ENCODE results near the gene ATF7IP2. TPM values are rescaled to one million over a fixed set of nuclear protein-coding genes. Genes with fewer than 3 reads are reported as not detected.

ATF7IP2 gene
- total RNA-seq, 2 experiments from 2014 or later = 28.4 to 34.5 TPM

DNA sequence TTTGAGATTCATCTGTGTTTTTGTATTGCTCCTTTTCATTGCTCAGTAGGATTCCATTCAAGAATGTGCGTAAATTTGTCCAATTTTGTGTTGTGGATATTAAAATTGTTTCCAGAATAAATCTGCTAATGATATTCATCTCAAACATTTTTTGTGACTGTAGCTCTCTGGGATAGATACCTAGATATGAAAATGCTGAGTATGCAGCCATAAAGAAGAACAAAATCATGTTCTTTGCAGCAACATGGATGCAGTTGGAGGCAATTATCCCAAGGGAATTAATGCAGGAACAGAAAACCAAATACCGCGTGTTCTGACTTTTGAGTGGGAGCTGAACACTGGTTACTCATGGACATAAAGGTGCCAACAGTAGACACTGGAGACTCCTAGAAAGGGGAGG, 40.2 kb upstream of the ATF7IP2 start:
- POLR2A ChIA-PET = no interaction called here
- Histone ChIP-seq H3K4me2 (ENCODE audit: low read length) (no peak overlapping the region), H3K9me2 (ENCODE audit: insufficient read depth, low read length) (no peaks in the 10 kb centered on the region), H3K9me3 (ENCODE audit: low read length) (0 out of 2 replicates have a peak, but pooled peaks cover 19% of the 10 kb centered on the region), H2AFZ (ENCODE audit: low read length) (no peak overlapping the region), H3K79me2 (ENCODE audit: insufficient read depth, low read depth, low read length) (no peaks in the 10 kb centered on the region), H3K36me3 (ENCODE audit: insufficient read depth, low read length) (no peaks in the 10 kb centered on the region), H4K20me1 (ENCODE audit: insufficient read depth, low read length) (no peaks in the 10 kb centered on the region), H3K27ac (ENCODE audit: low read depth, low read length, poor library complexity, severe bottlenecking) (no peak overlapping the region), H3K4me3 (ENCODE audit: low read depth, low read length, poor library complexity, severe bottlenecking) (no peak overlapping the region), H3K4me1 (ENCODE audit: insufficient read depth, low read length, poor library complexity, severe bottlenecking) (no peaks in the 10 kb centered on the region)
- no peak for TF ChIP-seq EZH2phosphoT487 (IDR thresholded peaks at IDR 0.05; ENCODE audit: borderline replicate concordance, low read depth, low read length)
- TF ChIP-seq, protein P1, sequence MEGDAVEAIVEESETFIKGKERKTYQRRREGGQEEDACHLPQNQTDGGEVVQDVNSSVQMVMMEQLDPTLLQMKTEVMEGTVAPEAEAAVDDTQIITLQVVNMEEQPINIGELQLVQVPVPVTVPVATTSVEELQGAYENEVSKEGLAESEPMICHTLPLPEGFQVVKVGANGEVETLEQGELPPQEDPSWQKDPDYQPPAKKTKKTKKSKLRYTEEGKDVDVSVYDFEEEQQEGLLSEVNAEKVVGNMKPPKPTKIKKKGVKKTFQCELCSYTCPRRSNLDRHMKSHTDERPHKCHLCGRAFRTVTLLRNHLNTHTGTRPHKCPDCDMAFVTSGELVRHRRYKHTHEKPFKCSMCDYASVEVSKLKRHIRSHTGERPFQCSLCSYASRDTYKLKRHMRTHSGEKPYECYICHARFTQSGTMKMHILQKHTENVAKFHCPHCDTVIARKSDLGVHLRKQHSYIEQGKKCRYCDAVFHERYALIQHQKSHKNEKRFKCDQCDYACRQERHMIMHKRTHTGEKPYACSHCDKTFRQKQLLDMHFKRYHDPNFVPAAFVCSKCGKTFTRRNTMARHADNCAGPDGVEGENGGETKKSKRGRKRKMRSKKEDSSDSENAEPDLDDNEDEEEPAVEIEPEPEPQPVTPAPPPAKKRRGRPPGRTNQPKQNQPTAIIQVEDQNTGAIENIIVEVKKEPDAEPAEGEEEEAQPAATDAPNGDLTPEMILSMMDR (conservative IDR thresholded peaks at IDR 0.05; ENCODE audit: low read length) = no peak
- BruUV-seq (replicated peaks) = no TSS peak
- intact Hi-C loops (cut with micrococcal nuclease; ENCODE audit: unreplicated experiment) = no loop called here
- CTCF ChIA-PET (ENCODE audit: unreplicated experiment) = no interaction called here
- DNase-seq (ENCODE audit: low spot score) = no peak

GRCh38 chr16:10349851-10350250, 36.0 kb upstream of the ATF7IP2 start:
- Histone ChIP-seq H3K4me3 (ENCODE audit: low read depth, low read length, poor library complexity, severe bottlenecking) (no peak overlapping the region), H3K4me1 (ENCODE audit: insufficient read depth, low read length, poor library complexity, severe bottlenecking) (no peaks in the 10 kb centered on the region), H3K36me3 (ENCODE audit: insufficient read depth, low read length) (no peaks in the 10 kb centered on the region), H4K20me1 (ENCODE audit: insufficient read depth, low read length) (no peaks in the 10 kb centered on the region), H3K4me2 (ENCODE audit: low read length) (no peak overlapping the region), H3K9me2 (ENCODE audit: insufficient read depth, low read length) (no peaks in the 10 kb centered on the region), H2AFZ (ENCODE audit: low read length) (no peak overlapping the region), H3K9me3 (ENCODE audit: low read length) (no peaks in the 10 kb centered on the region), H3K79me2 (ENCODE audit: insufficient read depth, low read depth, low read length) (no peaks in the 10 kb centered on the region), H3K27ac (ENCODE audit: low read depth, low read length, poor library complexity, severe bottlenecking) (no peak overlapping the region)
- POLR2A ChIA-PET = no interaction called here
- intact Hi-C loops (cut with micrococcal nuclease; ENCODE audit: unreplicated experiment) = no loop called here
- CTCF ChIA-PET (ENCODE audit: unreplicated experiment) = no interaction called here
- no TSS peak for BruUV-seq (replicated peaks)
- no peak for DNase-seq (ENCODE audit: low spot score)
- TF ChIP-seq, protein P1 (conservative IDR thresholded peaks at IDR 0.05; ENCODE audit: low read length) = no peak
- no peak for TF ChIP-seq EZH2phosphoT487 (IDR thresholded peaks at IDR 0.05; ENCODE audit: borderline replicate concordance, low read depth, low read length)

DNA sequence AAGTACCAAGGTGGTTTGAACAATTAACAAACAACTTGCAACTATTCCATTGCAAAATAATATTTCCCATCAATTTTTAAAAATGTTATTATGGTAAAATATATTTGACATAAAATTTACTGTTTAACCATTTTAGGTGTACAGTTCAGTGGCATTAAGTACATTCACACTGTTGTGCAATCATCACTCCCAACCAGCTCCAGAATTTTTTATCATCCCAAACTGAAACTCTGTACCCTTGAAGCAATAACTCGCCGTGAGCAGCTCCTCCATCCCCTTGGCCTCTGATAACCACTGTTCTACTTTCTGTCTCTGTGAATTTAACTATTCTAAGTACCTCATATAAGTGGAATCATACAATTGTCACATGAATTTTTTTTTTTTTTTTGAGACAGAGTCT, 33.6 kb upstream of the ATF7IP2 start:
- no TSS peak for BruUV-seq (replicated peaks)
- POLR2A ChIA-PET = no interaction called here
- CTCF ChIA-PET (ENCODE audit: unreplicated experiment) = no interaction called here

More for the DNA sequence above, 33.6 kb upstream of the ATF7IP2 start:
- intact Hi-C loops (cut with micrococcal nuclease; ENCODE audit: unreplicated experiment) = no loop called here
- no peaks in the 10 kb centered on the region for H3K4me1 ChIP-seq (ENCODE audit: insufficient read depth, low read length, poor library complexity, severe bottlenecking)
- H3K4me2 ChIP-seq (ENCODE audit: low read length) = no peak overlapping the region
- DNase-seq (ENCODE audit: low spot score) = no peak
- H4K20me1 ChIP-seq (ENCODE audit: insufficient read depth, low read length) = no peaks in the 10 kb centered on the region
- H3K9me3 ChIP-seq (ENCODE audit: low read length) = no peaks in the 10 kb centered on the region
- H3K36me3 ChIP-seq (ENCODE audit: insufficient read depth, low read length) = no peaks in the 10 kb centered on the region
- TF ChIP-seq EZH2phosphoT487 (IDR thresholded peaks at IDR 0.05; ENCODE audit: borderline replicate concordance, low read depth, low read length) = no peak
- TF ChIP-seq, protein P1 (conservative IDR thresholded peaks at IDR 0.05; ENCODE audit: low read length) = no peak
- no peak overlapping the region for H2AFZ ChIP-seq (ENCODE audit: low read length)
- H3K9me2 ChIP-seq (ENCODE audit: insufficient read depth, low read length) = no peaks in the 10 kb centered on the region
- no peak overlapping the region for H3K27ac ChIP-seq (ENCODE audit: low read depth, low read length, poor library complexity, severe bottlenecking)
- no peaks in the 10 kb centered on the region for H3K79me2 ChIP-seq (ENCODE audit: insufficient read depth, low read depth, low read length)
- H3K4me3 ChIP-seq (ENCODE audit: low read depth, low read length, poor library complexity, severe bottlenecking) = no peak overlapping the region
